Smooth muscle cell (in vitro differentiated cells): ENCODE measurements around the gene MRPL18. TPM values are rescaled to one million over a fixed set of nuclear protein-coding genes. Genes with fewer than 3 reads are reported as not detected.

Source experiments
- DNase-seq: peaks from one replicate; lab custom pipeline; 2025; ENCODE audit not compliant: unreplicated experiment; lab: John Stamatoyannopoulos, UW
- H2AFZ ChIP-seq: fragments of 200-600 bp; sonication (generic); 2 replicates; pipeline ENCODE4 v1.6.0; 2016; ENCODE audit warnings: antibody characterized with exemption, low read depth, mild to moderate bottlenecking
- H3F3A ChIP-seq: fragments of 200-600 bp; sonication (generic); 2 replicates; pipeline ENCODE4 v1.6.0; 2017; ENCODE audit warnings: antibody characterized with exemption, low read depth
- H3K27ac ChIP-seq: fragments of 200-600 bp; sonication (generic); 2 replicates; pipeline ENCODE4 v1.5.1; 2016; ENCODE audit warnings: low read depth, mild to moderate bottlenecking
- H3K27me3 ChIP-seq: fragments of 200-600 bp; sonication (generic); 2 replicates; pipeline ENCODE4 v1.6.1; 2016; ENCODE audit warnings: low read depth, mild to moderate bottlenecking
- H3K36me3 ChIP-seq: fragments of 200-600 bp; sonication (generic); 2 replicates; pipeline ENCODE4 v1.5.1; 2016; ENCODE audit warnings: low read depth
- H3K4me1 ChIP-seq: fragments of 200-600 bp; sonication (generic); 2 replicates; pipeline ENCODE4 v1.5.1; 2016; ENCODE audit warnings: low read depth
- H3K4me2 ChIP-seq: fragments of 200-600 bp; sonication (generic); 2 replicates; pipeline ENCODE4 v1.6.0; 2016; ENCODE audit warnings: mild to moderate bottlenecking
- H3K4me3 ChIP-seq: fragments of 200-600 bp; sonication (generic); 2 replicates; pipeline ENCODE4 v1.5.1; 2016; ENCODE audit warnings: mild to moderate bottlenecking
- H3K79me2 ChIP-seq: fragments of 200-600 bp; sonication (generic); 2 replicates; pipeline ENCODE4 v1.6.0; 2016; ENCODE audit warnings: low read depth, mild to moderate bottlenecking
- H3K9ac ChIP-seq: fragments of 200-600 bp; sonication (generic); 2 replicates; pipeline ENCODE4 v1.6.0; 2016; ENCODE audit warnings: low read depth
- H3K9me3 ChIP-seq: fragments of 200-600 bp; sonication (generic); replicated peaks from 2 replicates; pipeline ENCODE4 v1.5.1; 2016; ENCODE audit warnings: low read depth
- H4K20me1 ChIP-seq: fragments of 200-600 bp; sonication (generic); 2 replicates; pipeline ENCODE4 v1.6.0; 2016; ENCODE audit warnings: low read depth
- CTCF ChIP-seq: fragments of 200-600 bp; sonication (generic); IDR thresholded peaks from 2 replicates; pipeline ENCODE4 v1.5.1; 2017; ENCODE audit warnings: borderline replicate concordance, mild to moderate bottlenecking, antibody characterized with exemption; ENCODE audit not compliant: insufficient read depth, poor library complexity, severe bottlenecking
- WGBS: methylation state at CpG from one replicate; pipeline ENCODE4 v1.1.7; 2016; ENCODE audit warnings: low lambda C conversion rate; 5-methylcytosine and 5-hydroxymethylcytosine counted together
- polyA plus RNA-seq: library from polyadenylated mRNA; unstranded; fragments of >200 nt; fragmentation: Nextera tagmentation; extraction: Ambion mirVana; gene quantifications from 2 replicates; pipeline ENCODE4 v1.2.1, GENCODE V29; 2016
- total RNA-seq: library from RNA; depleted of rRNA; stranded (reverse); fragments of >200 nt; gene quantifications from 2 replicates; pipeline ENCODE4 v1.2.3, GENCODE V29; 2014

Gene MRPL18
- total and polyA plus RNA-seq, 2 experiments from 2014 or later: 78.8 to 107 TPM

GRCh38 chr6:159778131-159778530 is 12.1 kb upstream of the MRPL18 start:
- no peak overlapping the region for H3K4me3 ChIP-seq
- no peaks in the 10 kb centered on the region for H3K27me3 ChIP-seq
- no peak overlapping the region for H3K27ac ChIP-seq
- no peak overlapping the region for H2AFZ ChIP-seq
- DNase-seq: no peak
- H3F3A ChIP-seq: peaks cover 33% of the 10 kb centered on the region
- H3K36me3 ChIP-seq: peaks cover 33% of the 10 kb centered on the region
- peaks cover 4% of the 10 kb centered on the region for H3K79me2 ChIP-seq
- no peak overlapping the region for H3K9ac ChIP-seq
- no peaks in the 10 kb centered on the region for H3K9me3 ChIP-seq
- WGBS: 97% methylated on average over 1 of the region's 1 CpG
- peaks cover 21% of the 10 kb centered on the region for H4K20me1 ChIP-seq
- no peak overlapping the region for H3K4me2 ChIP-seq
- H3K4me1 ChIP-seq: no peaks in the 10 kb centered on the region
- no peak for TF ChIP-seq CTCF

GRCh38 chr6:159778542-159779103 is 11.6 kb upstream of the MRPL18 start:
- no peak overlapping the region for H2AFZ ChIP-seq

GRCh38 chr6:159788276-159788675 is 2.0 kb upstream of the MRPL18 start:
- Histone ChIP-seq H2AFZ (no peak overlapping the region), H3K27ac (peak overlapping the region; percentile 71), H3K9me3 (no peaks in the 10 kb centered on the region), H3F3A (peaks cover 6% of the 10 kb centered on the region), H3K36me3 (peaks cover 22% of the 10 kb centered on the region), H3K9ac (peak overlapping the region; percentile 95), H3K4me1 (peaks cover 31% of the 10 kb centered on the region), H3K4me3 (peak overlapping the region; percentile 66), H3K27me3 (no peaks in the 10 kb centered on the region), H3K4me2 (peak overlapping the region; percentile 98), H4K20me1 (peaks cover 48% of the 10 kb centered on the region), H3K79me2 (peaks cover 85% of the 10 kb centered on the region)
- TF ChIP-seq CTCF: no peak
- 29% methylated on average over 15 of the region's 15 CpGs for WGBS
- no peak for DNase-seq

More at GRCh38 chr6:159778542-159779103, 11.6 kb upstream of the MRPL18 start:
- Histone ChIP-seq H3K4me2 (no peak overlapping the region), H3K27me3 (no peaks in the 10 kb centered on the region), H3K4me3 (no peak overlapping the region), H3K4me1 (no peaks in the 10 kb centered on the region), H3K79me2 (peaks cover 6% of the 10 kb centered on the region), H3K9me3 (no peaks in the 10 kb centered on the region), H3K36me3 (peaks cover 37% of the 10 kb centered on the region), H3K9ac (no peak overlapping the region), H3F3A (peaks cover 33% of the 10 kb centered on the region), H3K27ac (no peak overlapping the region), H4K20me1 (peaks cover 21% of the 10 kb centered on the region)
- DNase-seq: no peak
- WGBS: 85% methylated on average over 3 of the region's 3 CpGs
- TF ChIP-seq CTCF: no peak
